ENCODE data around the gene SLC11A2.
"Not testable (repeated sequence)": the region's sequence is repeated elsewhere in the genome, so short reads cannot be mapped to it uniquely, and the experiment has no call there.

Gene SLC11A2

GRCh38 chr12:50999093-50999492, 27.1 kb downstream of the SLC11A2 start:
- FAIRE-seq (no peak), DNase-seq (ENCODE audit: insufficient read length, low spot score) (no peak)

- no peak for FAIRE-seq
- no peak for DNase-seq (ENCODE audit: insufficient read length, low spot score)
These were observed 33.4 kb downstream of the SLC11A2 start for GRCh38 chr12:50992819-50993218.

- FAIRE-seq (peak; percentile 60), DNase-seq (ENCODE audit: insufficient read length, low spot score) (no peak)
These were observed 34.9 kb downstream of the SLC11A2 start for GRCh38 chr12:50991291-50991690.

GRCh38 chr12:50990791-50991190, 35.4 kb downstream of the SLC11A2 start:
- no peak for DNase-seq (ENCODE audit: insufficient read length, low spot score)
- no peak for FAIRE-seq

- FAIRE-seq (no peak), DNase-seq (ENCODE audit: insufficient read length, low spot score) (no peak)
These were observed 35.9 kb downstream of the SLC11A2 start for GRCh38 chr12:50990147-50990727.

GRCh38 chr12:50988871-50989270, 37.3 kb downstream of the SLC11A2 start:
- DNase-seq (ENCODE audit: insufficient read length, low spot score): no peak
- FAIRE-seq: no peak

GRCh38 chr12:50988051-50988450, 38.1 kb downstream of the SLC11A2 start:
- no peak for DNase-seq (ENCODE audit: insufficient read length, low spot score)
- FAIRE-seq: no peak

GRCh38 chr12:50986966-50987737, 39.0 kb downstream of the SLC11A2 start:
- FAIRE-seq (peak; percentile 37), DNase-seq (ENCODE audit: insufficient read length, low spot score) (no peak)

GRCh38 chr12:50985322-50985721, 40.9 kb downstream of the SLC11A2 start:
- no peak for DNase-seq (ENCODE audit: insufficient read length, low spot score)
- FAIRE-seq: peak; percentile 8

GRCh38 chr12:50984586-50985298, 41.4 kb downstream of the SLC11A2 start:
- DNase-seq (ENCODE audit: insufficient read length, low spot score) (no peak), FAIRE-seq (no peak)

GRCh38 chr12:50981319-50982239, 44.6 kb downstream of the SLC11A2 start:
- no peak for DNase-seq (ENCODE audit: insufficient read length, low spot score)
- FAIRE-seq: no peak

GRCh38 chr12:50980545-50980944, 45.6 kb downstream of the SLC11A2 start:
- DNase-seq (ENCODE audit: insufficient read length, low spot score): no peak
- no peak for FAIRE-seq

GRCh38 chr12:50979369-50980052, 46.7 kb downstream of the SLC11A2 start:
- FAIRE-seq: peak; percentile 68

GRCh38 chr12:50971946-50972345, 54.2 kb downstream of the SLC11A2 start:
- DNase-seq (ENCODE audit: insufficient read length, low spot score): no peak
- no peak for FAIRE-seq

More at GRCh38 chr12:50979369-50980052, 46.7 kb downstream of the SLC11A2 start:
- peak; percentile 6 for DNase-seq (ENCODE audit: insufficient read length, low spot score)

- DNase-seq (ENCODE audit: insufficient read length, low spot score) (no peak), FAIRE-seq (no peak)
These were observed 61.8 kb downstream of the SLC11A2 start for GRCh38 chr12:50964432-50964831.

- no peak for FAIRE-seq
- no peak for DNase-seq (ENCODE audit: insufficient read length, low spot score)
These were observed 64.5 kb downstream of the SLC11A2 start for GRCh38 chr12:50961708-50962107.

- no peak for DNase-seq (ENCODE audit: insufficient read length, low spot score)
- peak; percentile 4 for FAIRE-seq
These were observed 66.1 kb downstream of the SLC11A2 start for GRCh38 chr12:50960130-50960529.

- no peak for FAIRE-seq
- no peak for DNase-seq (ENCODE audit: insufficient read length, low spot score)
These were observed 70.5 kb downstream of the SLC11A2 start for GRCh38 chr12:50955697-50956096.

- FAIRE-seq (no peak), DNase-seq (ENCODE audit: insufficient read length, low spot score) (no peak)
These were observed 70.9 kb downstream of the SLC11A2 start for GRCh38 chr12:50955288-50955687.

GRCh38 chr12:50954789-50955188, 71.4 kb downstream of the SLC11A2 start:
- not testable (repeated sequence) for DNase-seq (ENCODE audit: insufficient read length, low spot score); FAIRE-seq
